OCI-M2 (cell line): ENCODE measurements around the gene STAT2.
"Not testable (repeated sequence)": the region's sequence is repeated elsewhere in the genome, so short reads cannot be mapped to it uniquely, and the experiment has no call there.

ENCODE experiments used
- DNase-seq: peaks from one replicate; lab custom pipeline; 2025; ENCODE audit not compliant: unreplicated experiment; lab: John Stamatoyannopoulos, UW

STAT2 gene

DNA sequence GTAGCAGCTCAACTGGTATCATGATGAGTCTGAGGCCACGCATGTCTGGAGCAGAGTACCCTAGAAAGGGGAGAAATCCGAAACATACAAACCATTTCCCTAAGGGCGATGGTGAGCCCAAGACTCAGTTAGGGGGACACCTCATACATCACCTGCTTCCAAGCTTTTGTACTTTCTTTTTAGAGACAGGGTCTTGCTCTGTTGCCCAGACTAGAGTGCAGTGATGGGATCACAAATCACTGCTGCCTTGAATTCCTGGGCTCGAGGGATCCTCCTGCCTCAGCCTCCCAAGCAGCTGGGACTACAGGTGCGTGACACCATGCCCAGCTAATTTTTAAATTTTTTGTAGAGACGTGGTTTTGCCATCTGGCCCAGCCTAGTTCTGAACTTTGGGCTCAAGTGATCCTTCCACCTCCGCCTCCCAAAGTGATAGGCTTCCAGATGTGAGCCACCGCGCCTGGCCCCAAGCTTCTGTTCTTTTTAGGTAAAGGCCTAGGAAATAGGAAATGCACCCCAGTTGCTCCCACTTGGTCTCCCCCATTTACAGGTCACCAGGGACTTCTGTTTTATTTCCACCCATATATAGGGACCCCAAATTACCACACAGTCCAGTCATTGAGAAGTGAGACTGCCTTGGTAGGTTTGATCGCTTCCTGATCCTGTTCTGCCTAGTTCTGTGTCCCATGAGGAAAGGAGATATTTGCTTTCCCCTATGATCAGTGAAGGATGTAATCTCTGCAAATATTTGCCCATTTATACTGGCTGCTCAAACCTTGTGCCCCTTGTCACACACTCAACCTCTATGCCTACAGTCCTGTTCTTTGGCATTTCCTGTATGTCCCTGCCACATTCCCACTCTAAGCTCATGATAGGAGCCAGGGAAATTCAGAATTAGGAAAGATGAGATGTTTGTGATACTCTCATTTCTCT, 2.5 kb upstream of the STAT2 start, which contains the start of gene APOF:
Gene APOF (minus strand): TSS at position 728 of the 930 bp plus-strand sequence. CDS start 112 bp downstream, at position 616.
- DNase-seq = no peak

DNA sequence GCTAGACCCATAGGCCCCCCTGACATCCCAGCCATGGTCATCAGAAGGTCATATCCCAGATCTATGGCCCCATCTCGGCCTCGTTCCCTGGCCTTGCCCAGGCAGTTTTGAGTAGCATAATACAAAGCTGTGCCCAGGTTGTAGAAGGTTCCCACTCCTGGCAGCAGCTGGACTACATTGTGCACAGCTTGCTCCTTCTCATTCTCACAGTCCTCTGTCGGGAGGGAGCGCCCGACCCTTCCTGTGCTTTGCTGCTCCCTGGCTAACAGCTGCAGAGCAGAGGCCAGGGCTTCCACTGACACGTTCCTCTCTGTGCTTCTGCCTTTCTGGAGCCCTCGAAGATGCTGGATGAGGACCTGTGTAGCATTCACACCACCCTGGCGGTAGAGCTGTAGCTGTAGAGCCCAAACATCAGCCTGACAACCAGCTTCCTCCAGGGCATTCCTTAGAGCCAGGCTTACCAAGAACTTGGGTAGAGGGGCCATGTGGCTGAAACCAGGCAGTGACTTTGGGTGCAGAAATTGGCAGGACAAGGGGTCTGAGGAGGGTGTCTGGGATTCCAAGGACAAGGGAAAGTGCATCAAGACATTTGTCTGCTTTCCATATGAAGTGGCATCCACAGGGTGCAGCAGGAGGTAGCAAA, 1.7 kb upstream of the STAT2 start:
- no peak for DNase-seq

DNA sequence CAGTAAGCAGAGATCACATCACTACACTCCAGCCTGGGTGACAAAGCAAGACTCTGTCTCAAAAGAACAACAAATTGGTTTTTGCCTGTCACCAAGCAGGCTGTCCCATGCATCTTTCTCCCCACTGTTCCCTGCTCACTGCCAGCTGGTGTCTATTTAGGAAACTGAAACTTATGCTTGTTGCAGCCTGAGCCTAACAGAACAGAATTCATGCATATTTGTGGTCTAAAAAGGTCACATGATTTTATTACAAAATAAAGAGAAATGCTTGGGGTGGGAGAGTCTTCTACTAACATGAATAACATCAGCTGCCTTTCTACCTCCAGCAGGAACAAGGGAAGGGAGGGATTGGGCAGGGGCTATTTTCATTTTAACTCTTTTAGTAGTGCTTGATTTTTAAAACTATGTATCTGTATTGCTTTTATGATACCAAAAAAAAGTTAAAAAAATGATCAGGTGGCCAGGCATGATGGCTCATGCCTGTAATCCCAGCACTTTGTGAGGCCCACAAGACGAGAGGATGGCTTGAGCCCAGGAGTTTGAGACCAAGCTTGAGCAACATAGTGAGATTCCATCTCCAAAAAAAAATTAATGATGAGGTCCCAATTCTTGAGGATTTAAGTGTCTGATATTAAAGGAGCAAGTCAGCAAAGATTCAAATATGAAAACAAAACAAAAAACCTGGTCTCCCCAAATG, 923 bp downstream of the STAT2 start:
- no peak for DNase-seq

DNA sequence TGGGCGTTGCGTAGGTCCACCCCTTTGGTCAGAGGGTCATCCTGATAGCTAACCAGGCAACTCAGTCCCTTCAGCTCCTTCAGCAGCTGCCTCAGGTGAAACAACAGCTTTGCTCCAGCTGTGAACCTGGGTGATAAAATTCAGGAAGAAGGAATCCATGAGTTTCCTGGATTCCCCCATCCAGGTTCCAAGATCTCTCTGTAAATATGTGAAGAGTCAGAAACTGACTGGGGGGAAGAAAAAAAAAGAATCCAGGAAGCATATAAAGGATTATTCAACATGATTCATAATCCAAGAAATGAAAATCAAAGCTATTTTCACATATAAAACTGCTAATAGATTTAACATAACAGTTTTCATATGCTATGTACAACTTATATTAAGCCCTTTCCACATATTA, 8.6 kb downstream of the STAT2 start:
- no peak for DNase-seq

DNA sequence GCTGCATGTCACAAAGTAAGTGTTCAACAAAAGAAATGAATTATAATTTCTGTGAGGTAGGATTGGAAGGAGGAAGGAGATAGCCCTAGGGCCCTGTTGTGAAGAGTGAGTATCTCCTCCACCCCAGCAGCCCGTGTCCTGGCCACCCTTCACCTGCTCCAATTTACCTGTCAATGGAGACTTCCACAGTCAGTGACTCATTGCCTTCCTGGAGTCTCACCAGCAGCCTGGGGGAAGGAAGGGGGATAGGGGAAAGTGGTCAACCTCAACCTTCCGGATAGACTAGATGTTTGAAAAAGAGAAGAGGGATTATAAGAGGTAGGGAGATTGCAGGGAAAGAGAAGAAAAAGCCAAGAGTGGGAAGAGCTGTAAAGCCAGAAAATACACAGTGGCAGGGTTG, 9.2 kb downstream of the STAT2 start:
- DNase-seq = no peak

DNA sequence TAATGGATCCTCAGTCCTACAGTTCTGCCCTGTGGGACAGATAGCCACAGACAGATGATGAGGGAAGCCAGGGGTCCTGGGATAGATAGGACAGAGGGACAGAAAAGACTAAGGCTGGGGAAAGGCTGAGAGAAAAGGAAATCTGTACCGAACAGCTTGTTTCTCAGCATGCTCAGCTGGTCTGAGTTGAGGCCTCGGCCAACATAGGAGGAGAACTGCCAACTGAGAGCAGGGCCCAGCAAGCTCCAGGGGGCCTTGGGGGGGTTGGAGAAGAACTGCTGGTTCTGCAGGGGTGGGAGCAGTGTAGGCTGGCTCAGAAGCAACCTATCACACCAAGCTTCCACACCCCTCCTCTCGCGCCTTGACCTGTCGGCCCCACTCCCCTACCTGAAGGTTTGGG, 11.1 kb downstream of the STAT2 start:
- no peak for DNase-seq

DNA sequence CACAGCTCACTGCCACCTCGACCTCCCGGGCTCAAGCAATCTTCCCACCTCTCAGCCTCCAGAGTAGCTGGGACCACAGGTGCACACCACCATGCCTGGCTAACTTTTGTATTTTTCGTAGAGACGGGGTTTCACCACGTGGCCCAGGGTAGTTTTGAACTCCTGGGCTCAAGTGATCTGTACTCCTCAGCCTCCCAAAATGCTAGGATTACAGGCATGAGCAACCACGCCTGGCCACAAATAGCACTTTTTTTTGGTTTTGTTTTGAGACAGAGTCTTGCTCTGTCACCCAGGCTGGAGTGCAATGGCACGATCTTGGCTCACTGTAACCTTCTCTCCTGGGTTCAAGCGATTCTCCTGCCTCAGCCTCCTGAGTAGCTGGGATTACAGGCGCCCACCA, 12.7 kb downstream of the STAT2 start:
- DNase-seq = not testable (repeated sequence)

DNA sequence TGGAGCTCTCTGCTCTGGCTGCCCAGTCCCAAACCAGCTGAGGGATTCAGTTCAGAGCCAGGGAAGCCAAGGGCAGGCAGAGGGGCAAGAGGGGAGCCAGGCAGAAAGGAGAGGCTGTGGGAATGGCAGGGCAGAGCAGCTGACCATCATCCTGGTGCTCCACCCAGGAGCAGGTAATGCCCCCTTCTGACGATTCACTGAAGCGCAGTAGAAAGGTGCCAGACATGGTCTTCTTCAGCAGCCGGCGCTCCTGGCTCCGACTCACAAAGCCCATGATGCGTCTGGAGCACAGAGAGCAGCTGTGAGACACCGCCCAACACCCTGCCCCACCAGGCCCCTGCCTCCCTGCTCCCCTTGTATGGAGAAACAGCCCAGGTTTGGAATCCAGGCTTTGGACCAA, 13.2 kb downstream of the STAT2 start:
- no peak for DNase-seq

DNA sequence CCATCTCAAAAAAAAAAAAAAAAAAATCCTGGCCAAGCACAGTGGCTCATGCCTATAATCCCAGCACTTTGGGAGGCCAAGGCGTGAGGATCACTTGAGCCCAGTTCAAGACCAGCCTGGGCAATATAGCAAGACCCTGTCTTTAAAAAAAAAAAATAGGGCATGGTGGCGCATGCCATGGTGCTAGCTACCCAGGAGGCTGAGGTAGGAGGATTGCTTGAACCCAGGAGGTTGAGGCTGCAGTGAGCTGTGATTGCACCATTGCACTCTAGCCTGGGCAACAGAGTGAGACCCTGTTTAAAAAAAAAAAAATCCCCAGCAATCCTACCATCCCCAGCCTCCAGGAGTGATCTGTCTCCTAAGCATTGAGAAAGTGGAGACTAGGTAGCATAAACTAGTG, 17.6 kb downstream of the STAT2 start:
- not testable (repeated sequence) for DNase-seq

DNA sequence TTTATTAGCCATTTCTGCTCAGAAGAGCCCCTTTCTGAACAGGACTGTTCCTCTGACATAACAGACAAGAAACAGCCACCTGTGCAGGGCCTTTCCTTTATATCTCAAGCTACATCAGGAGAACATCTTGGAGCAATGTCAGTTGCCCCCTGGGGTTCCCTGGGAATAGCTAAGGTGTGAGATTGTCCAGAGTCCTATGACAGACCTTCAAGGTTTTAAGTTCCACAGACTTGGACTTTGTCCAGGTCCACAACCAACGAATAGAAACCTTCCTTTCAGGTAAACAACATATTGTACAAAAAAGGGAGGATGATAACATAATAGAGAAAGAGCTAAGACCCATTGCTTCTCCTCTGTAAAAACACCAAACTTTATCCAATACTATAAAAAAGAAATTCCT, 18.3 kb downstream of the STAT2 start:
- no peak for DNase-seq

DNA sequence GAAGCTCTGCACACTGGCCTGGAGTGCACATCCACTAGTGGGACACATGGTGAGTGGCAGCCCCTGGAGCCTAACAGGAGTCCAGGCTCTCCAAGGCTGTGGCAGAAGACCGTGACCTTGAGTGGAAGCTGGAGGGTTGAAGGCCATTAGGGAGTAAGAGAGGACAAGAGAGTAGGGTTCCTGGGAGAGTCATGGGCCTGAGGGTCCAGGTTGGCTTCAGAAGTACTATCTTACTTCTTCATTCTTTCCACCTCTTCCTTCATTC, 20.8 kb downstream of the STAT2 start:
- no peak for DNase-seq

DNA sequence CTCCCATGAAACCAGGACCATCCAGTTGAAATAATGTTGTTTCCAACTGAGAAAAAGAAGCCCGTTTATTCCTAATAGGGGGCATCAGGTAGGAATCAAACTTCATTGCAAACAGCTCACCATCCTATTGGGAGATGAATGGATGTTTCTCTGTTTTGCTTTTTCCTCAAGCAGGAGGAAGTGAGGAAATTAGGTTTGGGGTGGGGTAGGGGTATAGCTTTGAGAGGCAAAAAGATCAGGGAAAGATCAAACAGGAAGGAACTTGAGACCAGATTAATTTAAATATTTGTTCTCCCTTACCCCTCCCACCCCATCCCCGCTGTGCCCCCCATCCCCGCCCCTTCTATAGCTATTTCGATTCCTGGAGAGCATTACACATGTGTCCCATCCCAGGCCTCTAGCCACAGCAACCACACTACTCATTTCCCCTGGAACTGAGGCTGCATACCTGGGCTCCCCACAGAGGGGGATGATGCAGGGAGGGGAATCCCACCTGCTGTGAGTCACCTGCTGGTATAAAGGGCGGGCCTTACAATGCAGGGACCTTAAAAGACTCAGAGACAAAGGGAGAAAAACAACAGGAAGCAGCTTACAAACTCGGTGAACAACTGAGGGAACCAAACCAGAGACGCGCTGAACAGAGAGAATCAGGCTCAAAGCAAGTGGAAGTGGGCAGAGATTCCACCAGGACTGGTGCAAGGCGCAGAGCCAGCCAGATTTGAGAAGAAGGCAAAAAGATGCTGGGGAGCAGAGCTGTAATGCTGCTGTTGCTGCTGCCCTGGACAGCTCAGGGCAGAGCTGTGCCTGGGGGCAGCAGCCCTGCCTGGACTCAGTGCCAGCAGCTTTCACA, 21.4 kb downstream of the STAT2 start, which contains the start of gene IL23A:
Gene IL23A (plus strand): TSS at position 577 of the 850 bp plus-strand sequence. CDS start 161 bp downstream, at position 738.
- no peak for DNase-seq

DNA sequence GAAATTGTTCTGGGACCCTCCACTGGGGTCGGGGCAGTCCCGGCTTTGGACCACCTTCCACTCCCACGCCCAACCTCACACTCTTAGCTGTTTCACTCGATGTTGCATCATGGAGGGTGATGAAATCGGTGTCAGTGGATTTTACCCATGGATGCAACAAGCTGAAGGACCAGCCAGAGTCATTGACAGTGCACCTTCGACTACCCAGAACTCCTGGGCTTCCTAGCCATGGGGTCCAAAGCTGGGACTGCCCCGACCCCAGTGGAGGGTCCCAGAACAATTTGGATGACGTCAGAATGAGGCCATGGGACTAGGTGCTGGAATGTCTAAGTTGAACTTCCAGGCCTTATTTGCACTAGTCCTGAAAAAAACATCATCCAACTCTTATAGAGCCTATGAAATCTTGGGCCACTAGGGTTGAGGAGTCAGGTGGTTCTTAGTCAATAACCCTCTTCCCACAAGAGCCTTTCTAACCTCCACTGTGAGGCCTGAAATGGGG, 22.1 kb downstream of the STAT2 start:
- no peak for DNase-seq

DNA sequence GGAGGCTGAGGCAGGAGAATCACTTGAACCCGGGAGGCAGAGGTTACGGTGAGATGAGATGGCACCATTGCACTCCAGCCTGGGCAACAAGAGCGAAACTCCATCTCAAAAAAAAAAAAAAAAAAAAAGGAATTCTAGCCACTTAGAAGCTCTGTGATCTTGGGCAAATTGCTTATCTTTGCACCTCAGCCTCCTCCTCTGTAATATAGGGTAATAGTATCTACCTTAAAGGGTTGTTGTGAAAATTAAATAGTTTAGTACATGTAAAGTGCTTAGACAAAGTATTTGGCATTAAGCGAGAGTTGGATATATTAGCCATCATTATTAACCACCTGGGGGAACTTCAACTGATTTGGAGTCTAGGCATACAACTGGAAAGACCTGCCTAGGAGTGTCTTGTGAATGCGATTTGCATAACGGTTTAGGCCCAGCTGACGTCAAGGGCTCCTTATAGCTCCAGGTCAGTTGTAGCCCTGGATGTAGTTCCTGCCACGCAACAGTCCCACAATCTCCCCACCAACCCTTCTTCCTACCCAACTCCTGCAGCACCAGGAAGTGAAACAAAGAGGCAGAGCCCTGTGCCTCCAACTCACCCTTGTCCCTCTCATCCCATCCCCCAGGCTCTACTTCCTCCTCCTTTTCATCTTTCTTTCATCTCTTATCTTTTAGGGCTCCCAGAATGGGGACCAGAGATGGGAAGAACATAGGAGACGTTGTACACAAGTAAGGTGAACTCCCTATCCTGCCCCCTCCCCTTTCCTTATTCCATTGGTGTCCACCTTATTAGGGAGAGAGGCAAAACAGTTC, 23.3 kb downstream of the STAT2 start:
- no peak for DNase-seq

DNA sequence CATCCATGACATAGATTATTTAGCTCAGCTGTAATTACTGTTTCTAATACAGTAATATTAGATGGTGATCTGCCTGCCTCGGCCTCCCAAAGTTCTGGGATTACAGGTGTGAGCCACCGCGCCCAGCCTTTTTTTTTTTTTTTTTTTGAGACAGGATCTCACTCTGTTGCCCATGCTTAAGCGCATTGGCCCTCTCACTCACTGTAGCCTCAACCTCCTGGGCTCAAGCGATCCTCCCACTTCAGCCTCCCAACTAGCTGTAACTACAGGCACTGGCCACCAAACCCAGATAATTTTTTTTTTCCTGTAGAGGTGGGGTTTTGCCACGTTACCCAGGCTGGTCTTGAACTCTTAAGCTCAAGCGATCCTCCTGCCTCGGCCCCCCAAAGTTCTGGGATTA, 24.4 kb downstream of the STAT2 start:
- not testable (repeated sequence) for DNase-seq

DNA sequence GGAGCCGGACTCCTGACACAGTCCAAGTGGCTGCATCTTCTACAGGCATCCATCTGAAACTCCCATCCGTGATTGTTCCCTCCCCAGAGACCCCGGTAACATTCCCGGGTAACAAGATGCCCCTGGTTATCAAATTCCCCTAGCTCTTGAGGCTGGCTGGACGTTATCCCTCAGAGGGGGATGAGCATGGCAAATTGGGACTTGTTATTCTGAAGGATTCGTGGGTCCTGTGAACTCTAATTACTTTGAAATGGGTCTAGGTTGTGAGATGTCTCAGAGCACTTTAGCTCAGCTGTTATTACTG, 25.5 kb downstream of the STAT2 start:
- no peak for DNase-seq

DNA sequence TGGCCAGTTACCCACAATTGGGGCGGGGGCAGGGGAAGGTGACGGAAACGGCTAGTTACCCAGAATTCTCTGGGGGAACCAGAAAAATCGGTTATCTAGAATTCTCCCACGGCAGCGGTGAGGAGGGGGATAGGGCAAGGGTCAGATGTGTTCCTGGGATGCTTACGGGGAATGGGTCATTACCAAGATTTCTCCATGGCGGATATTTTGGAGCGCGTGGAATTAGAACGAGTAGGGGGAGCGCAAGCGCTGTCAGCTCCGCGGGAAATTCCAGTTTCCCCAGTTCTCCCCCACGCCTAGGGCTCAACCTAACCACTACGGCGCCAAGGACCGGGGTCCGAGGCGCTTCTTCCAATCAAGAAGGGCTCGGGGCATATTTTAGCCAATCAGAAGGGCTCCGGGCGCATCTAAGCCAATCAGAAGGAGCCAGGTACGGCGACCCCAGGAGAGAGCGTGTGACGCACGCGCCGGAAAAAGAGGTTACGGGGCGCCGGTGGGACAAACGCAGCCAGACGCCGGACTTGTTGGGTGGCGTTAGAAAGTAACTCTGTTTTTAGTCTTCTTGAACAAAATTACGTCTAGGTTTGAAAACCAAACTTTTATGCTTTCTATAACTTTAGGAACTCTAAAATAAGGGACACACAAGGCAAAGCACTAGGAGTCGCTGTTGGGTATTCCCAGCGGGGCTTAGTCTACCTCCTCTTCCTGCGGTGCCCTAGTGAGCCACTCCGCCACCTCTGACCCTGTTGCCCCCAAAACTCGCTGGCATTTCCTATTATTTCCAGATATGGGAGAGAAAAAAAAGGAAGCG, 26.0 kb downstream of the STAT2 start, which contains the start of gene PAN2:
Gene PAN2 (minus strand): TSS at position 322 of the 811 bp plus-strand sequence. CDS start 906 bp downstream, outside the sequence.
- DNase-seq = peak; percentile 85

DNA sequence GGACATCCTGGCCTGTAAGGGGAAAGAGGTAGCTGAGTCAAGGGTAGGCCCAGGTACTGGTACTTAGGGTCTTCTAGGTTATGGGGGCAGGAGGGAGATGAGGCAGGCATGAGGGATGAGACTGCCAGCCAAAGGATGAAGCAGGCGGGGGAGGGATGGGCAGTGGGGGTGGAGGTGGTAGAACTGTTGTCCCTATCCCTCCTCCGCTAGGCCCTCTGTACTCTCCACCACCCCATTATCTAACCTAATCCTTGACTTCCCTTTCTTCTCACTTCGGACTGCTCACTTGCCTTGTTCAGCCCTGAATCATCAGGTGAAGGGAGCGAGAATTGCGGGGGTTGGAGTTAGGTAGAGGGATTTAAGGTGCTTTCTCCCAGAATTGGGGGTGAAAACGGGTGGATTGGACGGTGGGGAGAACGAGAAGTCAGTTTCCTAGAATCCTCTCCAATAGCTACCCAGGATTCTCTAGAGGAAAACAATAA, 26.7 kb downstream of the STAT2 start:
- DNase-seq = no peak
